Sigmoid colon (tissue), 7 donors: ENCODE measurements around the gene PLA2G4F. TPM values are rescaled to one million over a fixed set of nuclear protein-coding genes. Genes with fewer than 3 reads are reported as not detected.

Experiments
- DNase-seq: peaks from one replicate; pipeline ENCODE4 v3.0.0-alpha.2; 2019
- H3K27ac ChIP-seq, 4 donors: fragments of 200-600 bp; sonication (generic); one replicate each; pipeline ENCODE4 v1.5.1; 2016 to 2019; ENCODE audit warnings: mild to moderate bottlenecking in 1 of 4
- H3K27me3 ChIP-seq, 3 donors: fragments of 200-600 bp; sonication (generic); one replicate each; pipeline ENCODE4 v1.5.1; 2019; ENCODE audit warnings: mild to moderate bottlenecking in 1 of 3
- H3K36me3 ChIP-seq, 4 donors: fragments of 200-600 bp; sonication (generic); one replicate each; pipeline ENCODE4 v1.5.1; 2016 to 2019
- H3K4me1 ChIP-seq, 4 donors: fragments of 200-600 bp; sonication (generic); one replicate each; pipeline ENCODE4 v1.5.1; 2017 to 2019
- H3K4me3 ChIP-seq, 4 donors: fragments of 200-600 bp; sonication (generic); one replicate each; pipeline ENCODE4 v1.5.1; 2017 to 2019; ENCODE audit warnings: mild to moderate bottlenecking in 2 of 4, moderate library complexity in 1 of 4
- H3K9me3 ChIP-seq, 4 donors: fragments of 200-600 bp in 3 of 4; sonication (generic) in 3 of 4; one replicate each; pipeline versions ENCODE4 v1.5.1 to v1.6.1; 2013 to 2019
- CTCF ChIP-seq, 4 experiments: fragments of 450-650 bp in 3 of 4; fragments of 200-600 bp in 1 of 4; IDR thresholded peaks; one replicate each; pipeline ENCODE4 v1.5.1; 2016 to 2019; ENCODE audit warnings: antibody characterized with exemption in 4 of 4, mild to moderate bottlenecking in 3 of 4, moderate library complexity in 2 of 4
- EP300 ChIP-seq, 4 donors: sonication (generic); formaldehyde crosslinking; IDR thresholded peaks; one replicate each; pipeline ENCODE4 v1.6.1; 2017; ENCODE audit warnings: antibody characterized with exemption in 4 of 4
- POLR2A ChIP-seq, 2 donors: fragments of 450-650 bp; IDR thresholded peaks; one replicate each; pipeline ENCODE4 v1.6.1; 2016; ENCODE audit warnings: antibody characterized with exemption in 2 of 2, mild to moderate bottlenecking in 2 of 2, moderate library complexity in 2 of 2
- POLR2AphosphoS5 ChIP-seq, 4 donors: sonication (generic); formaldehyde crosslinking; IDR thresholded peaks; one replicate each; pipeline ENCODE4 v1.6.1; 2017; ENCODE audit warnings: antibody characterized with exemption in 4 of 4
- WGBS, 2 donors: extraction: QIAGEN DNeasy Blood & Tissue Kit; methylation state at CpG; one replicate each; pipeline ENCODE4 v1.1.7; 2013; 5-methylcytosine and 5-hydroxymethylcytosine counted together
- intact Hi-C: fragments of 100-400 bp; cut with DNase I; formaldehyde crosslinking; loops from one replicate; pipeline ENCODE4 v1.15.1; 2023
- polyA plus RNA-seq, 3 donors: library from polyadenylated mRNA; stranded (reverse); fragments of 200-250 nt; gene quantifications; one replicate each; pipeline ENCODE4 v1.2.3, GENCODE V29; 2013
- total RNA-seq, 4 donors: library from RNA; depleted of rRNA; stranded (reverse); fragments of >200 nt; gene quantifications; one replicate each; pipeline ENCODE4 v1.1.0, GENCODE V29; 2016
- donor health status: healthy with polysubstance abuse.
- donor health status: Bipolar disorder and iron deficiency.
- donor health status: healthy.

Gene PLA2G4F
- total and polyA plus RNA-seq, 7 donors, result under 0.01 to 28.8 (median 7.2) TPM; not detected in 2

GRCh38 chr15:42134617-42135245 lies 21.7 kb downstream of the PLA2G4F start:
- peaks cover 0 to 3% (median 0%) of the 10 kb centered on the region in 3 donors for H3K27me3 ChIP-seq
- DNase-seq, result peak; percentile 4
- intact Hi-C loops, result no loop called here
- no peaks in the 10 kb centered on the region for H3K36me3 ChIP-seq
- 69 to 83% methylated on average over 6 of the region's 6 CpGs for WGBS, 2 donors
- no peak overlapping the region for H3K27ac ChIP-seq
- TF ChIP-seq EP300 (IDR thresholded peaks at IDR 0.05), result no peak
- TF ChIP-seq POLR2AphosphoS5 (IDR thresholded peaks at IDR 0.05), result no peak
- no peak for TF ChIP-seq POLR2A (IDR thresholded peaks at IDR 0.05)
- no peak for TF ChIP-seq CTCF (IDR thresholded peaks at IDR 0.05)
- H3K4me3 ChIP-seq, result no peak overlapping the region
- no peaks in the 10 kb centered on the region for H3K9me3 ChIP-seq
- H3K4me1 ChIP-seq, result no peaks in the 10 kb centered on the region

DNA sequence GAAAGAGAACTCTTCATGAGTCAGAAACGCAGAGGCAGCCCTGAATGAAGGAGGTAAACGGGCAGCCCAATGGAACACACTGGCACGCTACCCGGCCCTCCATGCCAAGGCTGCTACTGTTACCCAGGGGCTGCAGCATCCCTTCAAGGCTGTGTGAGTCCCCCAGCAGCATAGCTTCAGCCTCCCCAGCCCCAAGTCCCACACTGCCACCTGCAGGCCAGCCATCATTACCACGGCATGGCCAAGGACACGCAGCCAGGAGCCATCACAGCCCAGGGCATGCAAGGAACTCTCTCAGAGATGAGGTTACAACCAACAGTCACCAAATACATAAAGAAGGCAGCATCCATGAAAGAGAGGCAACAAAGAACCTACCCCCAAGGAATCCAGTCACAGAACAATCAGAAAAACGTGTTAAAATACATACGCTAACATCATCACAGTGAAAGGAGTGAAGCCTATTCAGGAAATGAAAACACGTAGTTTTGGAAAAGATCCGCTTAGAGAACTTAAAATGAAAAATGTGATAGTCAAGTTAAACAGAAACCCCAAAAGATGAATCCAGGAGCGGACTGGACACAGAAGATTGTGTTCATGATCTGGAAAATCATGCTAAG lies 22.4 kb downstream of the PLA2G4F start:
- Histone ChIP-seq H3K27me3 (peaks cover 0 to 3% (median 0%) of the 10 kb centered on the region in 3 donors), H3K27ac (no peak overlapping the region), H3K36me3 (no peaks in the 10 kb centered on the region), H3K9me3 (no peaks in the 10 kb centered on the region), H3K4me1 (no peaks in the 10 kb centered on the region), H3K4me3 (no peak overlapping the region)
- DNase-seq, result peak; percentile 14
- intact Hi-C loops, result no loop called here
- 68 to 73% methylated on average over 11 of the region's 11 CpGs for WGBS, 2 donors
- TF ChIP-seq CTCF (IDR thresholded peaks at IDR 0.05) (peak in 1 of 4 experiments; percentile 42), POLR2A (IDR thresholded peaks at IDR 0.05) (no peak)

- TF ChIP-seq POLR2AphosphoS5 (IDR thresholded peaks at IDR 0.05), result no peak
- no peak for TF ChIP-seq POLR2A (IDR thresholded peaks at IDR 0.05)
- TF ChIP-seq CTCF (IDR thresholded peaks at IDR 0.05), result no peak
- no peak for TF ChIP-seq EP300 (IDR thresholded peaks at IDR 0.05)
- Histone ChIP-seq H3K4me1 (no peaks in the 10 kb centered on the region), H3K36me3 (no peaks in the 10 kb centered on the region), H3K27ac (no peak overlapping the region), H3K9me3 (no peaks in the 10 kb centered on the region), H3K4me3 (no peak overlapping the region), H3K27me3 (peaks cover 0 to 3% (median 0%) of the 10 kb centered on the region in 3 donors)
- DNase-seq, result no peak
- intact Hi-C loops, result no loop called here
- 89 to 90% methylated on average over 4 of the region's 4 CpGs for WGBS, 2 donors
These were observed 23.1 kb downstream of the PLA2G4F start for GRCh38 chr15:42133356-42133755.

GRCh38 chr15:42131826-42132806 lies 24.3 kb downstream of the PLA2G4F start:
- no peaks in the 10 kb centered on the region for H3K36me3 ChIP-seq
- no peaks in the 10 kb centered on the region for H3K9me3 ChIP-seq
- no peak overlapping the region for H3K27ac ChIP-seq
- 80 to 85% methylated on average over 9 of the region's 9 CpGs for WGBS, 2 donors
- no peaks in the 10 kb centered on the region for H3K4me1 ChIP-seq
- intact Hi-C loops, result no loop called here
- DNase-seq, result no peak
- H3K27me3 ChIP-seq, result peaks cover 0 to 8% (median 0%) of the 10 kb centered on the region in 3 donors
- TF ChIP-seq CTCF (IDR thresholded peaks at IDR 0.05) (no peak), POLR2AphosphoS5 (IDR thresholded peaks at IDR 0.05) (no peak), EP300 (IDR thresholded peaks at IDR 0.05) (no peak), POLR2A (IDR thresholded peaks at IDR 0.05) (no peak)
- no peak overlapping the region for H3K4me3 ChIP-seq
